KMS-11 (cell line): Measurements from ENCODE around the gene SMC1B.
"Not testable (repeated sequence)": the region's sequence is repeated elsewhere in the genome, so short reads cannot be mapped to it uniquely, and the experiment has no call there.

Experiments used
- H2AFZ ChIP-seq: fragments of 200-600 bp; sonication (generic); 2 replicates; pipeline ENCODE4 v1.6.1; 2016; ENCODE audit warnings: antibody characterized with exemption, mixed run types, low read depth
- H3K27ac ChIP-seq: fragments of 200-600 bp; sonication (generic); 2 replicates; pipeline ENCODE4 v1.6.1; 2016; ENCODE audit warnings: mild to moderate bottlenecking, mixed run types
- H3K27me3 ChIP-seq: fragments of 200-600 bp; sonication (generic); 2 replicates; pipeline ENCODE4 v1.6.1; 2017; ENCODE audit warnings: mild to moderate bottlenecking, low read depth, mixed run types, moderate library complexity; ENCODE audit not compliant: insufficient read depth
- H3K36me3 ChIP-seq: fragments of 200-600 bp; sonication (generic); 2 replicates; pipeline ENCODE4 v1.6.1; 2017; ENCODE audit warnings: mild to moderate bottlenecking, mixed run types; ENCODE audit not compliant: insufficient read depth
- H3K4me1 ChIP-seq: fragments of 200-600 bp; sonication (generic); 2 replicates; pipeline ENCODE4 v1.6.1; 2016; ENCODE audit warnings: mild to moderate bottlenecking, low read depth, mixed run types; ENCODE audit not compliant: poor library complexity, severe bottlenecking
- H3K4me2 ChIP-seq: fragments of 200-600 bp; sonication (generic); 2 replicates; pipeline ENCODE4 v1.7.0; 2016; ENCODE audit warnings: mild to moderate bottlenecking, mixed run types
- H3K4me3 ChIP-seq: fragments of 200-600 bp; sonication (generic); IDR thresholded peaks from 2 replicates; pipeline ENCODE4 v1.6.1; 2017; ENCODE audit warnings: low read depth, low read length, mixed read lengths; ENCODE audit not compliant: insufficient read depth
- H3K79me2 ChIP-seq: fragments of 200-600 bp; sonication (generic); 2 replicates; pipeline ENCODE4 v1.6.1; 2016; ENCODE audit warnings: low read depth, mixed run types; ENCODE audit not compliant: insufficient read depth
- H3K9ac ChIP-seq: fragments of 200-600 bp; sonication (generic); 2 replicates; pipeline ENCODE4 v1.6.1; 2016; ENCODE audit warnings: mild to moderate bottlenecking, mixed run types
- H4K20me1 ChIP-seq: fragments of 200-600 bp; sonication (generic); 2 replicates; pipeline ENCODE4 v1.6.1; 2016; ENCODE audit warnings: mild to moderate bottlenecking, mixed run types; ENCODE audit not compliant: insufficient read depth
- CTCF ChIP-seq: fragments of 200-600 bp; sonication (generic); conservative IDR thresholded peaks from 2 replicates; pipeline ENCODE4 v1.6.1; 2017; ENCODE audit warnings: low read depth, mild to moderate bottlenecking, antibody characterized with exemption, low read length, moderate library complexity, mixed read lengths

SMC1B gene

GRCh38 chr22:45329530-45329936 lies 83.9 kb downstream of the SMC1B start:
- Histone ChIP-seq H2AFZ (no peak overlapping the region), H4K20me1 (no peaks in the 10 kb centered on the region), H3K36me3 (no peaks in the 10 kb centered on the region), H3K4me3 (no peak overlapping the region), H3K79me2 (no peaks in the 10 kb centered on the region), H3K27me3 (no peaks in the 10 kb centered on the region), H3K27ac (no peak overlapping the region), H3K4me2 (no peak overlapping the region), H3K4me1 (peaks cover 7% of the 10 kb centered on the region), H3K9ac (no peak overlapping the region)
- TF ChIP-seq CTCF, result no peak

- Histone ChIP-seq H3K4me3 (no peak overlapping the region), H4K20me1 (no peaks in the 10 kb centered on the region), H3K27me3 (no peaks in the 10 kb centered on the region), H3K4me2 (no peak overlapping the region), H3K27ac (no peak overlapping the region), H2AFZ (no peak overlapping the region), H3K4me1 (peaks cover 2% of the 10 kb centered on the region), H3K36me3 (no peaks in the 10 kb centered on the region), H3K79me2 (no peaks in the 10 kb centered on the region), H3K9ac (no peak overlapping the region)
- TF ChIP-seq CTCF, result no peak
Observed at GRCh38 chr22:45328822-45329529, 84.4 kb downstream of the SMC1B start.

DNA sequence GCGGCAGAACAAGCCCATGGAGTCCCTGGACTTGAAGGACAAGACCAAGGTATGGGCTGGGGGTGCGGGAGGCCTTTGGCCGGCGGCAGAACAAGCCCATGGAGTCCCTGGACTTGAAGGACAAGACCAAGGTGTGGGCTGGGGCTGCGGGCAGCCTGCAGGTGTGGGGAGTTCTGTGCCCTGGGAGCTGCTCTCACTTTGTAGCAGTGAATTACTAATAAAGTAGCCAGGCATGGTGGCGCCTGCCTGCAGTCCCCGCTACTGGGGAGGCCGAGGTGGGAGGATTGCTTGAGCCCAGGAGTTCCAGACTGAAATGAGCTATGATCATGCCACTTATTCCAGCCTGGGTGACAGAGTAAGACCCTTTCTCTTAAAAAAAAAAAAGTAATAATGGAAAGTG lies 85.1 kb downstream of the SMC1B start:
- H3K9ac ChIP-seq, H3K4me1 ChIP-seq, H3K27ac ChIP-seq, H3K79me2 ChIP-seq, H3K27me3 ChIP-seq, H2AFZ ChIP-seq, H3K4me3 ChIP-seq, H3K4me2 ChIP-seq, H4K20me1 ChIP-seq, H3K36me3 ChIP-seq: not testable (repeated sequence)

GRCh38 chr22:45324311-45324711 lies 89.1 kb downstream of the SMC1B start:
- H3K27me3 ChIP-seq, result no peaks in the 10 kb centered on the region
- H3K4me2 ChIP-seq, result no peak overlapping the region
- no peak overlapping the region for H3K9ac ChIP-seq
- H3K79me2 ChIP-seq, result peaks cover 34% of the 10 kb centered on the region
- TF ChIP-seq CTCF, result no peak
- H3K4me3 ChIP-seq, result no peak overlapping the region
- peaks cover 23% of the 10 kb centered on the region for H3K4me1 ChIP-seq
- H3K27ac ChIP-seq, result no peak overlapping the region
- H2AFZ ChIP-seq, result no peak overlapping the region
- H3K36me3 ChIP-seq, result no peaks in the 10 kb centered on the region
- H4K20me1 ChIP-seq, result no peaks in the 10 kb centered on the region

DNA sequence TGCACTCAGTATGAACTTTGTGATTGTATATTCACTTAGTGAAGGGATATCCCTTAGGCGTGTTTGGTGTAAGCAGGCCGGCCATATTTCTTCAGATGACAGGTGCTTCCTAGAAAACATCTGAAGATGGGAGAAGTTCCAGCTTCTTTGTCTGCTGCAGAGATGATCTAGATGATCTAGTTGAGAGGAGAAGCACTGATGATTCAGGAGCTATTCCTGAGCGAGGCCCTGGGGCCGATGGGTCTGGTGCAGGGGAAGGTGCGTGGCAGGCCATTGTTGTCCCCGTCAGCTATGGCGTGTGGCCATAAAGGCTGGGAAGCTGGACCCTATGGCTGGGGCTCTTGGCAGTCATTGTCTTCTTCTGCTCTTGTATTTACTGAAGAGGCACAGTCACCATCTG lies 89.7 kb downstream of the SMC1B start:
- Histone ChIP-seq H3K79me2 (peaks cover 39% of the 10 kb centered on the region), H4K20me1 (no peaks in the 10 kb centered on the region), H3K4me2 (no peak overlapping the region), H3K27me3 (no peaks in the 10 kb centered on the region), H3K4me3 (no peak overlapping the region), H3K36me3 (no peaks in the 10 kb centered on the region), H3K27ac (no peak overlapping the region), H2AFZ (no peak overlapping the region), H3K9ac (no peak overlapping the region), H3K4me1 (peaks cover 29% of the 10 kb centered on the region)
- no peak for TF ChIP-seq CTCF
